Mesendoderm (in vitro differentiated cells): Measurements from ENCODE around the gene TXLNG.

Experiments
- DNase-seq: peaks from one replicate; pipeline ENCODE4 v3.0.0; 2013
- H2AK5ac ChIP-seq: 2 replicates; pipeline ENCODE4 v1.6.1; 2013; ENCODE audit warnings: low read length, inconsistent platforms
- H2BK120ac ChIP-seq: 2 replicates; pipeline ENCODE4 v1.6.1; 2013; ENCODE audit warnings: low read depth, mild to moderate bottlenecking, low read length, moderate library complexity, mixed read lengths
- H2BK15ac ChIP-seq: replicated peaks from 2 replicates; pipeline ENCODE4 v1.6.1; 2013; ENCODE audit warnings: low read depth, mild to moderate bottlenecking, moderate library complexity
- H2BK5ac ChIP-seq: 2 replicates; pipeline ENCODE4 v1.6.1; 2013; ENCODE audit warnings: low read length, inconsistent platforms
- H3K18ac ChIP-seq: 2 replicates; pipeline ENCODE4 v1.6.1; 2013; ENCODE audit warnings: mild to moderate bottlenecking, low read length, mixed read lengths
- H3K23ac ChIP-seq: one replicate; pipeline ENCODE4 v1.6.1; 2013; ENCODE audit warnings: low read length
- H3K27ac ChIP-seq: 2 replicates; pipeline ENCODE4 v1.5.1; 2013; ENCODE audit warnings: low read depth, mild to moderate bottlenecking, inconsistent platforms, low read length, moderate library complexity
- H3K27me3 ChIP-seq: 2 replicates; pipeline ENCODE4 v1.6.1; 2013; ENCODE audit warnings: low read length, control low read depth, mild to moderate bottlenecking, inconsistent platforms; ENCODE audit not compliant: insufficient read depth, poor library complexity
- H3K36me3 ChIP-seq: 2 replicates; pipeline ENCODE4 v1.6.1; 2013; ENCODE audit warnings: low read length, inconsistent platforms; ENCODE audit not compliant: control insufficient read depth, insufficient read depth
- H3K4ac ChIP-seq: one replicate; pipeline ENCODE4 v1.6.1; 2013; ENCODE audit warnings: low read depth, mild to moderate bottlenecking, low read length, moderate library complexity
- H3K4me1 ChIP-seq: 2 replicates; pipeline ENCODE4 v1.6.1; 2013; ENCODE audit warnings: low read depth, low read length, inconsistent platforms; ENCODE audit not compliant: control insufficient read depth
- H3K4me2 ChIP-seq: 2 replicates; pipeline ENCODE4 v1.6.1; 2013; ENCODE audit warnings: low read length
- H3K4me3 ChIP-seq: 2 replicates; pipeline ENCODE4 v1.5.1; 2013; ENCODE audit warnings: mild to moderate bottlenecking, low read length
- H3K56ac ChIP-seq: one replicate; pipeline ENCODE4 v1.6.1; 2013; ENCODE audit warnings: low read length
- H3K79me1 ChIP-seq: 2 replicates; pipeline ENCODE4 v1.6.1; 2013; ENCODE audit warnings: low read length, inconsistent platforms
- H3K79me2 ChIP-seq: 2 replicates; pipeline ENCODE4 v1.6.1; 2013; ENCODE audit warnings: mild to moderate bottlenecking, low read length; ENCODE audit not compliant: control insufficient read depth, insufficient read depth
- H3K9ac ChIP-seq: 2 replicates; pipeline ENCODE4 v1.6.1; 2013; ENCODE audit warnings: low read length, inconsistent platforms
- H4K5ac ChIP-seq: one replicate; pipeline ENCODE4 v1.6.1; 2013; ENCODE audit warnings: low read length
- H4K8ac ChIP-seq: one replicate; pipeline ENCODE4 v1.6.1; 2013; ENCODE audit warnings: low read depth, mild to moderate bottlenecking, control low read depth, low read length, moderate library complexity
- WGBS: extraction: QIAGEN DNeasy Blood & Tissue Kit; methylation state at CpG from one replicate; pipeline ENCODE4 v1.1.7; 2013; ENCODE audit warnings: low lambda C conversion rate, missing lambda C conversion rate; ENCODE audit not compliant: insufficient coverage; ENCODE audit errors: extremely low coverage; 5-methylcytosine and 5-hydroxymethylcytosine counted together

The TXLNG gene

DNA sequence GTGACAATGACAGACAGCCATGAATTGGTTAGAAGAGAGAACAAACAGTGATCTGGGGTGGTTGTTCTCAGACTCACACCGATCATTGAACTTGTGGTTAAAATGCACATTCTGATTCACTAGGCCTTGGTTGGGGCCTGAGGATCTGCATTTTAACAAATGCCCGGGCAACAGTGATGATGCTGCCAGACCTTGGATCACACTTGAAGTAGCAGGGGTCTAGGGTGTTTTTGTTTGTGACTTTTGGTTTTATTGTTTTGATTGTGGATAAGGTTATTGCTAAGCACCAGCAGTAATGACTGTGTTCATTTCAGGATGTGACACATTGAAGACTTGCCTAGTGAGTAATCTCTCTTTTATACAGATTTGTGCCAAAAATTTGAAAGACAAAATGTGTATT is 36.5 kb downstream of the TXLNG start:
- Histone ChIP-seq H3K4me1 (no peaks in the 10 kb centered on the region), H3K79me2 (no peaks in the 10 kb centered on the region), H2AK5ac (no peak overlapping the region), H3K9ac (no peak overlapping the region), H3K4ac (no peak overlapping the region), H2BK120ac (no peak overlapping the region), H3K4me3 (no peak overlapping the region), H3K27ac (no peak overlapping the region), H3K79me1 (no peaks in the 10 kb centered on the region), H4K5ac (no peak overlapping the region), H4K8ac (no peak overlapping the region), H2BK5ac (no peak overlapping the region), H2BK15ac (no peak overlapping the region), H3K4me2 (no peak overlapping the region), H3K18ac (no peak overlapping the region), H3K23ac (no peak overlapping the region), H3K36me3 (no peaks in the 10 kb centered on the region), H3K56ac (no peak overlapping the region), H3K27me3 (no peaks in the 10 kb centered on the region)
- DNase-seq, result no peak
- no CpG with 5 or more reads among the region's 2 CpGs for WGBS

GRCh38 chrX:16825264-16826035 is 39.2 kb downstream of the TXLNG start:
- no peak overlapping the region for H2BK15ac ChIP-seq

GRCh38 chrX:16826207-16826606 is 39.9 kb downstream of the TXLNG start:
- Histone ChIP-seq H3K79me1 (no peaks in the 10 kb centered on the region), H3K4ac (no peak overlapping the region), H3K27me3 (no peaks in the 10 kb centered on the region), H2BK120ac (no peak overlapping the region), H3K79me2 (no peaks in the 10 kb centered on the region), H4K5ac (no peak overlapping the region), H3K4me2 (no peak overlapping the region), H3K18ac (no peak overlapping the region), H3K56ac (no peak overlapping the region), H3K4me1 (no peaks in the 10 kb centered on the region), H3K4me3 (no peak overlapping the region), H2AK5ac (no peak overlapping the region), H3K36me3 (no peaks in the 10 kb centered on the region), H2BK15ac (no peak overlapping the region), H4K8ac (no peak overlapping the region), H3K9ac (no peak overlapping the region), H3K23ac (no peak overlapping the region), H3K27ac (no peak overlapping the region), H2BK5ac (no peak overlapping the region)
- WGBS, result no CpG with 5 or more reads among the region's 3 CpGs
- peak; percentile 47 for DNase-seq

More at GRCh38 chrX:16825264-16826035, 39.2 kb downstream of the TXLNG start:
- H3K9ac ChIP-seq, result no peak overlapping the region
- H4K5ac ChIP-seq, result no peak overlapping the region
- H3K23ac ChIP-seq, result no peak overlapping the region
- WGBS, result no CpG with 5 or more reads among the region's 8 CpGs
- no peak overlapping the region for H3K4me2 ChIP-seq
- no peak overlapping the region for H4K8ac ChIP-seq
- no peaks in the 10 kb centered on the region for H3K36me3 ChIP-seq
- no peak overlapping the region for H3K27ac ChIP-seq
- H3K79me2 ChIP-seq, result no peaks in the 10 kb centered on the region
- H2BK5ac ChIP-seq, result no peak overlapping the region
- H3K18ac ChIP-seq, result no peak overlapping the region
- no peak for DNase-seq
- no peak overlapping the region for H2AK5ac ChIP-seq
- no peak overlapping the region for H3K56ac ChIP-seq
- H3K4ac ChIP-seq, result no peak overlapping the region
- no peak overlapping the region for H2BK120ac ChIP-seq
- H3K27me3 ChIP-seq, result no peaks in the 10 kb centered on the region
- H3K4me1 ChIP-seq, result no peaks in the 10 kb centered on the region
- no peak overlapping the region for H3K4me3 ChIP-seq
- no peaks in the 10 kb centered on the region for H3K79me1 ChIP-seq

DNA sequence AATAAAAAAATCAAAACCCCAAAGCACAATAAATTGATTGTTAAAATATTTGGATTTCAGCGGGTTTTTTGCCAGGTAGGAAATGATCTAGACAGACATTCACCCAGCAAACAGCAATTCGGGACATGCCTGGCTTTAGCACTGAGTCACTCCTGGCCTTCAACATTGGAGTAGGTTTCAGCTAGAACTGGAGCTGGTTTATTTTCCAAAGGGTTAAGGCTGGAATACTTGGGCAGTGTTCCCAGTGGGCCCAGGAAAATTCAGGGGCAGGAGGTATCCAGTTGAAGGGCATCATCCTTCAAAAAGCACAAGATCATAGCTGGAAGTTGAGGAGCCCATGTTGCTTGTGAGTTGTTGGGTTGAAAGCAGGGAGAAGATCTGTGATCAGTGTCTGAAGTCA is 41.0 kb downstream of the TXLNG start:
- Histone ChIP-seq H3K36me3 (no peaks in the 10 kb centered on the region), H3K27me3 (no peaks in the 10 kb centered on the region), H2BK120ac (no peak overlapping the region), H4K8ac (no peak overlapping the region), H3K79me2 (no peaks in the 10 kb centered on the region), H3K4ac (no peak overlapping the region), H4K5ac (no peak overlapping the region), H3K4me2 (no peak overlapping the region), H2AK5ac (no peak overlapping the region), H3K79me1 (no peaks in the 10 kb centered on the region), H3K18ac (no peak overlapping the region), H3K23ac (no peak overlapping the region), H3K9ac (no peak overlapping the region), H2BK5ac (no peak overlapping the region), H3K4me1 (no peaks in the 10 kb centered on the region), H3K27ac (no peak overlapping the region), H2BK15ac (no peak overlapping the region), H3K4me3 (no peak overlapping the region), H3K56ac (no peak overlapping the region)
- WGBS, result no CpG with 5 or more reads among the region's 2 CpGs
- no peak for DNase-seq

GRCh38 chrX:16828124-16828908 is 42.0 kb downstream of the TXLNG start:
- no peaks in the 10 kb centered on the region for H3K36me3 ChIP-seq

More at GRCh38 chrX:16828124-16828908, 42.0 kb downstream of the TXLNG start:
- H4K8ac ChIP-seq, result no peak overlapping the region
- H2BK15ac ChIP-seq, result no peak overlapping the region
- no peak overlapping the region for H3K9ac ChIP-seq
- H3K23ac ChIP-seq, result no peak overlapping the region
- no peaks in the 10 kb centered on the region for H3K79me1 ChIP-seq
- H3K4me3 ChIP-seq, result no peak overlapping the region
- H3K4ac ChIP-seq, result no peak overlapping the region
- no peak overlapping the region for H2AK5ac ChIP-seq
- H3K4me2 ChIP-seq, result no peak overlapping the region
- no peaks in the 10 kb centered on the region for H3K27me3 ChIP-seq
- no peak for DNase-seq
- H3K18ac ChIP-seq, result no peak overlapping the region
- no peak overlapping the region for H4K5ac ChIP-seq
- no peak overlapping the region for H2BK120ac ChIP-seq
- H2BK5ac ChIP-seq, result no peak overlapping the region
- no CpG with 5 or more reads among the region's 6 CpGs for WGBS
- H3K56ac ChIP-seq, result no peak overlapping the region
- no peak overlapping the region for H3K27ac ChIP-seq
- H3K4me1 ChIP-seq, result no peaks in the 10 kb centered on the region
- H3K79me2 ChIP-seq, result no peaks in the 10 kb centered on the region
